ENCODE measurements around the gene CHDH.

The CHDH gene

DNA sequence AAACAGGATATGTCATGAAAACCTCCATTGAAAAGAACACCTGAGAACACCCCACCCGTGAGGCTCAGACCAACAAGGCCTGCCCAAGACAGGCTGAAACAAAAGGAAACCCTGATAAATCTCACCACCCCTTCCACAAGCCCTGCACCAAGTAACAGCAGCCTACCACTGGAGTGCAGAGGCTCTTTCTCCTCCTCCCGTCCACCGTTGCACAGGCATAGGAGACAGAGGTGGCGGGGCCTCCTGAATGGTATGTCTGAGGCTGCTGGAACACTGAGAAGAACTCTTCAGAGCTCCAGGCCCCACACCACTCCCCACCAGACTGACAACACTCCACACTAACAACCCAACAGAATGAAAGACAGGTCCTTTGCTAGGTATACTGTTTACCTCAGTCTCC lies 21.4 kb downstream of the CHDH start:
- no peak for DNase-seq (ENCODE audit: low read depth in 2 of 2)

DNA sequence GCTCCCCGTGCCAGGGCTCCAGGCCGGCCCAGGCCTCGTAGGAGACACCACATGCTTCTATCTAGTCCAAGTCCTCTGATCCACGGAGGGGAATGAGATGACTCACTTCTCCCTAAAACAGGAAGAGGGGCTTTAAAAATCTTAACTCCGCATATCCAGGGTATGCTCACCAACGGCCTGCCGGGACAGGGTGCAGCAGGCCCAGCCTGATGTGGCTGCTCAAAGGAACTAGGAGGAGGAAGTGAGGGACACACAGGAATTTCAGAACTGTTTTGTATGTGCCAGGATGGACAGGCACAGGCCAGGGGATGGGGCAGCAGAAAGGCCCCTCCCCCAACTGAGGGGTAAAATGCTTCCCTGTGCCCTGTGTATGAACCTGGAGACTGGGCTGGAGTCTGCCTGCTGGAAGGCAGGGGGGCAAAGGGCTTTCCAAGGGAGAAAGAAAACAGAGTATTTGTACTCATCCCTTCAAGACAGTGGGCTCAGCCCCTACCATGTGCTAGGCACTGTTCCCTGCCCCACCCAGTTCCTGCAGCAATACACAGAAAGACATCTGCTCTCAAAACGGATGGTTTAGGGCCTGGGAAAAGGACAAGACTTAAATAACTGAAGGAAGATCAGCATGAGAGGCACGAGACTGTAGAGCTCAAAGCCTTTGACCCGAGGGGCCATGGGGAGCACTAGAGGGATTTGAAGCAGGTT lies 22.1 kb downstream of the CHDH start:
- DNase-seq (ENCODE audit: low read depth in 2 of 2): no peak

DNA sequence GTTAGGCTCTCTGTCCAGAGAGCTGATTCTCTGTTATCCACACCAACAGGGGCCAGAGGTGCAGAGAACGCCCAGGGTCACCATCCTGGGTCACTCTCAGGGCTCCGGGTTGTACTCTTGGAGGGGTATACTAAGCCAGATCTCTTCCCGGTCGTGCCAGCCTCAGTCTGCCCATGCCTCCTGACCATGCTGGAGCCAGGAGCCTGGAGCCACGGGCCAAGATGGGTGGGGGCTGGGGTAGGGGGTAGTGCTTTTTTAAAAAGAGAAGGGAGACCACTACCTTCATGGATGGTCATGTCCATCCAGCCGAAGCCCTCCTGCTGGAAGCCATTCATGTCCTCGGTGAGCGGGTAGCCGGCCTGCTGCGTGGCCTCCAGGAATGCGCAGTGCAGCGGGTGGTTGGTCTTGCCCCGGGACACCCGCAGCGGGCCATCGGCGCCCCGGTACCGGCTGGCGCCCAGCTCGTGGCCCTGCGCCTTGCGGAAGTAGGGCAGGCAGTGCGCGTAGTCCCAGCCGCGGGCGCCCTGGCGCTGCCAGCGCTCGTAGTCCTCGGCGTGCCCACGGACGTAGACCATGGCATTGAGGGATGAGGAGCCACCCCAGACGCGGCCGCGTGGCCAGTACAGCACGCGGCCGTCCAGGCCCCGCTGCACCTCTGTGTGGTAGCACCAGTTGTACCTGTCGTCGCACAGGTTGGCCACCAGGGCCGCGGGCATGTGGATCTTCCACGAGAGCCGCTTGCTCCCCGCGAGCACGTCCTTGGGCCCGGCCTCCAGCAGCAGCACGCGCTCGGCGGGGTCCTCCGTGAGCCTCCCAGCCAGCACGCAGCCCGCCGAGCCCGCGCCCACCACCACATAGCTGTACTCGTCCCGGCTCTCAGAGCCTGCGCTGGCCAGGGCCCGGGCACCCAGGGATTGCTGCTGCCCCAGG lies 22.9 kb downstream of the CHDH start:
- DNase-seq (ENCODE audit: low read depth in 2 of 2): no peak

DNA sequence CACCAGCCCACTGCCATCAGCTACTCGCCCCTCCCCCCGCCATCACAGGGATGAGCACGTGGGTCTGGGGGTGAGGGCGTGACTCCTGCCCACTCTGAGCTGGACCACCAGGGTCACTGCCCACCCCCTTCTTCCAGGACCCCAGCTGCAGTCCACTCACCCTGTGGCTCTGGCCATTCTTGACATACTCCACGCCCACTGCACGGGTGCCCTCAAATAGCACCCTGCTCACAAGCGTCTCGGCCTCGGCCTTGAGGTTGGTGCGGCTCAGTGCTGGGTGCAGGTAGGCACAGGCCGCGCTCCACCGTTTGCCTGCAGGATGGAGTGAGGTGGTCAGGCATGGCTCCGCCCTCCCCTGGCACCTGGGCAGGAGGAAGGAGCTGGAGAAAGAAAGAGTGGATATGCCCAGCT lies 23.9 kb downstream of the CHDH start:
- DNase-seq (ENCODE audit: low read depth in 2 of 2): no peak

DNA sequence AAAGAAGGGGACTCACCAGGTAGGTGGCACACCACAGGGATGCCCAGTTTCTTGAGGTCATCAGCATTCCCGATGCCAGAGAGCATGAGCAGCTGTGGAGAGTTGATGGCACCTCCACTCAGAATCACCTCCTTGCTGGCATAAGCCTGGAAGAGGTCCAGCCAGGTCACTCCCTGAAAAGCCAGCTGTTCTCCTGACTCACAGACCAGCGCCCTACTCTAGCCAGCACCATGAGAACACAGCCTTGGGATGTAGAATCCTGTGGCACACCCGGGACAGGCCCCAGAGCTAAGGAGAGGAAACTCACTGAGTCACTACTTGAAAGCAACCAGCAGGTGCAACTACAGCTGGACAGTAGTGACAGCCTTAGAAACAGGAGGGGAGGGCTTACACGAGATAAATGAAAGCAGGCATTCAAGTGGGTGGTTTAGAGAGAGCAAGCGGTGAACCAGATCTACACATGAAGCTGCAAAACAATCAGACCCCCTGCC lies 24.5 kb downstream of the CHDH start:
- DNase-seq (ENCODE audit: low read depth in 2 of 2): no peak

DNA sequence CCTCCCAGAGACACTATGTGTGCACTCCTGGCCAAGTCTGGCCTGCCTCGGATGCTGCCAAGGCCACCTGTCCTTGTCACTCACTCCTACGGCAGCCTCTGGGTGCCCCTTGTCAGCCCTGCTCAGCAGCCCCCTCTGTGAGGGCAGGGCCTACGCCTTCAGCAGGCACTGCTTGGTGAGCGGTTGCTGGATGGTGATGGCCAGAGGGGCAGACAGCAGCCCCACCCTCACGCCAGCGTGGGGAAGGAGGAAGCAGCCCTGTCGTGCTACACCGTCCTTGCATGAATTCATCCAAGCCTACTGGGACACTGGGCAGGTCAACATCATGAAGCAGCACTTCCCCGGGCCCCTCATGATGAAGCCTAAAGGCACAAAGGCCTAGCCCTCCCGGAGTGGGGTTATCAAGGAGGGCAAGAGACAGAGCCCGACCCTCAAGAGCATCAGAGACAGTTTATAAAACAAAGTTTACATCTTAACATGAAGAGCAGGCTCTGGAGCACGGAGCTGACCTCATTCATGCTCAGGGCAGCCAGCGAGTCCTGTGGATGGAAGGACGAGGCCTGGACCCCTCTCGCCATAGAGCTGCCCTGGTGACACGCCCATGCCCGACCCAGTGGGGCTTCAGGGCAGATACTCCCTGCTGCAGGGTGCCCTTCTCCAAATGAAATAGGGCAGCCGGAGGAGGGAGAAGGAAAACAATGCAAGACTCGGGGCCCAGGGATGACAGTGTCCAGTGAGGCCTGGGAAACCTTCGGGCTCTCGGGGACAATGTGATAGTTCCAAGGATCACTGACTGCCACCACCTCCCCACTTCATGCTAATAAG lies 25.3 kb downstream of the CHDH start:
- DNase-seq (ENCODE audit: low read depth in 2 of 2): no peak

DNA sequence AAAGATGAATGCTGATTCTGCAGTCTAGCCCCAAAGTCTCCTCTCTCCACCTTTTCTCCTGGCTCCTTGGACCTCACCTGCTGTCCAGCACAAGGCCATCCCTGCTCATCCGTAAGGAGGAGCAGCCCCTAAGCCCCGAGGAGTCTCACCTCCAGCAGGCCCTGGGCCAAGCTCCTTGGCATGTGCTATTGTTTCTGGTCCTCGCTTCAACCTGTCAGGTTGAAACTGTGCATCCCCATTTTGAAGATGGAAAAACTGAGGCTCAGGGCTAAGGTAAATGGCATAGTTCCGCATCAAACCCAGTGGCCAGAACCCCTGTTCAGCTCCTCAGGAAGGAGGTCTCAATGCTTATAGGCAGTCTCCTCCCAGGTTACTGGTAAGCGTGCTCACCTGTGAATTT lies 26.1 kb downstream of the CHDH start:
- DNase-seq (ENCODE audit: low read depth in 2 of 2): no peak

DNA sequence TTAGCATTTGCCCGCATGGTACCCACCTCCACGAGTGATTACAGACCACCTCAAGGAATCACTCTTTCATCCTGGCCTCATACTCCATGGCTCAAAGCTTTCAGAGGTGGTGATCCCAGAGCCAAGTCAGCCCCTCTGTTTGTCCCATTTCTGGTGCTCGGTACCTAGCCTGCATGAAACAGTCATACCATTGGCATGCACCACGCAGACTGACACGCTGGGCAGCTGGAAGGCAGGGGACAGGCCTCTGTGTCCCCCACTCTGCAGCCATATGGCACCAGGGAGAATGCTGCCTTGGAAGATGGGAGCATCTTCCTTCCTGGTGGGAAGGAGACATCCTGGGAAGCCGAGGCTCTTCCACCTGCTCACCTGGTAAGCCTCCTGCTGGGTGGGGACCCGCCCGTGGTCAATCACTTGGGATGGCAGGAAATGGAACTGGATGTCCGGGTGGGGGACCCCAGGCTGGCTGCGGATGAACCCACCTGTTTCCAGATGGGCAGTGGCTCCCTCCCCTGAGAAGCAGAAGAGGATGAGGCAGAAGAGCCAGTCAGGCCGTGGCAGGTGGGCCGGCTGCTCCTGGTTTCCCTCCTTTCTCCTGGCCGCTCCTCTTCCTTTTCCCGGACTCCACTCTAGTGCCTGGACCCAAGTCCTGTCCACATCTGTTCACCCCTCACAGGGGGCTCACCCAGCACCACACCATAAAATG lies 26.9 kb downstream of the CHDH start:
- no peak for DNase-seq (ENCODE audit: low read depth in 2 of 2)

DNA sequence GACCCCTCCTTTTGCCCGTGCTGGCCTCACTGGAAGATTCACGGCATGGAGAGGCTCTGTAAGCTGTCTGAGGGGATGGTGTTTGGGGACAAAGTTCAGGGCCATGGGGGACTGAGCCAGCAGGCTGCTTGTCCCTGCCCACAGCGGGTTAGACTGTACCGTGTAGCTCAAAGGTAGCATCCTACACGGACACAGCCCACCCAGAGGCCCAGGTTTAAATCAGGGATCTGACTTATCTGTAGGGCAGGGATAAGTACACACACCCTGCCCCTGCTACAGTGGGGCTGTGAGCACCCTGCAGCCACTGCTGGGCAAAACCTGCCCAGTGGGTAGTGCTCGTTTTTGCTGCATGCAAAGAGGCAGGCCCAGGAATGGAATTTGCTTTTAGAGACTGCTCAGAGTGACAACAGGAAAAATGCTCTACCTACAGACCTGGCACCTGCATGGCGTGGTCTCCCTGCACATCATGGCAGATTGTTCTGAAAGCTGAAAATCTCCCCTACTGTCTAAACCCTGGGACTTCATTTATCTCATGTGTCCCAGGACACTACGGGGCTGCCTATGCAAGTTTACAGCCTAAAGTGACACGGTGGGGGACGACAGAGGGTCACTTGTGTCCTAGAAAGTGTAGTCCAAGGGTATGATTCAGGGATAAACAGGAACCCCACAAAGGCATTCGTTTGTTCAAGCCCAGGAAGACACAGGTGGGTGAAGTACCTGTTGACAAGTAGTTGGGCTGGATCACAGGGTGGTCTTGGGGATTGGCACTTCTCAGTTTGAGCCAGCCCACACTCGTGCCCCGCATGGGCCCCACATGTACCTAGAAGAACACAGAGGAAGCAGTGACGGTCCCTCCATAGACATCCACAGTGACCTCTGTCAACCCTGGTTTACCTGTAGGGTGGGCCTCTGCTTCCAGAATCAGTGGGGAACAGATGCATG lies 27.7 kb downstream of the CHDH start:
- DNase-seq (ENCODE audit: low read depth in 2 of 2): no peak

DNA sequence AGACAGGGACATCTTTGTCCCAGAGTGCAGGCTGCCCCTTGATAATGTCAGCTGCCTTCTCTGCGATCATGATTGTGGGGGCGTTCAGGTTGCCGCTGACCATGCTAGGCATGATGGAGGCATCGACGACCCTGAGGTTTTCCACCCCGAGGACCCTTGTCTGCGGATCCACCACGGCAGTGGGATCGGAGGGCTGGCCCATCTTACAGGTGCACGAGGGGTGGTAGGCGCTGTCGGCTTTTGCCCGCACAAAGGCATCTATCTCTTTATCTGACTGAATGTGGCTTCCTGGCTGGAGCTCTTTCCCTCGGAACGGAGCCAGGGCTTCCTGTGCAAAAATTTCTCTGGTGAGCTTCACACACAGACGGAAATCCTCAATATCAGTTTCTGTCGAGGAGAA lies 28.4 kb downstream of the CHDH start:
- no peak for DNase-seq (ENCODE audit: low read depth in 2 of 2)

DNA sequence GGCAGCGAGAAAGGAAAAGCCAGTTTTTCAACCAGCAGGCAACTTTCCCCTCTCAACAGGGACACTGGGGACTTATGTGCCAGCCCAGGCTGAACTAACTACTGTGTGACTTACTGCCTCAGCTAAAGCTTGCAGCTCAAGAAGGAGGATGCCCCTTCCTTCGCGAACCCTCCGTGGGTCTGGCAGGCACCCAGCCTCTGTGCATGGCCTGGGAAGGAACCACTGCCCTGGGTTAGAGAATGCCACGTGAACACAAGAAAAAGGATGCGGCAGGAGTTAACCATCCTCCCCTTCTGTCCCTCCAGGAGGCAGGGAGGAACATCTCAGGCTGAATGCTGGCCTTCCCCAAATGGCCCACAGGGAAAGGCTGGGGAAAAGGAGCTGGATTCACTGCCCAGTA lies 29.0 kb downstream of the CHDH start:
- no peak for DNase-seq (ENCODE audit: low read depth in 2 of 2)

DNA sequence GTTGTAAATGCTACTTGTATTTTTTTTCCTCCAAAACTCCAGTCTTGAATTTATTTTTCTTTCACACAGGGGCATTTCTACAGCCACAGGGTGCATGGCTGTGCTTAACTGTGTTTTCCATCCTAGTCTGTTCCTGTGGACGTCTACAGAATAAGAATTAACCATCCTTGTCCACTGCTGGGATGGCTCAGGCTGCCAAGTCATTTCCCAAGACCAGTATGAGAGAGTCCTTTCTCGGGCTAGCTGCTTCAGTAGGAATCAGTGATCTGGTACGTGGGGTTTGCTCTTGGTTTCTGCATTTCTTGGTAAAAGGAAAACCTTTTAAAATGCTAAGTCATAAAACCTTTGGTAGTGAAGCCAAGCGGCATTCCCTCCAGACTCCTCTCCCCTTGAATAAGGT lies 29.8 kb downstream of the CHDH start:
- no peak for DNase-seq (ENCODE audit: low read depth in 2 of 2)

DNA sequence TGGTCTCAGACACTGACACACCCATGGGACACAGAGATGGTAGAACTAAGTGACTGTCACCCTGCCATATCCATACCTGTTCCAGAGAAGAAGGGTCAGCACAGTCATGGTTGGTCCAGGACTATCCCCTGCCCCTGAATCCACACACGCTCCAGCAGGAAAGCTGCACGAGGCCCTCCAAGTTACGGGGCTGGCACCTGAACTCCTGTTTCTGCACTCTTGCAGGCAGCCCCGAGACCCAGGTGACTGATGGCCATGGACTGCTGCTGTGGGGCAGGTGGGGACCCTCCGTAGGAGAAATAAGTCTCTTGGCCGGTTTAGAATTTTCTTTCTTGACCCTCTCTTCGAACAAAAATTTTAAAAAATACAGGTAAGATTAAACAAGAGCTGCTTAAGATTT lies 30.6 kb downstream of the CHDH start:
- DNase-seq (ENCODE audit: low read depth in 2 of 2): no peak

DNA sequence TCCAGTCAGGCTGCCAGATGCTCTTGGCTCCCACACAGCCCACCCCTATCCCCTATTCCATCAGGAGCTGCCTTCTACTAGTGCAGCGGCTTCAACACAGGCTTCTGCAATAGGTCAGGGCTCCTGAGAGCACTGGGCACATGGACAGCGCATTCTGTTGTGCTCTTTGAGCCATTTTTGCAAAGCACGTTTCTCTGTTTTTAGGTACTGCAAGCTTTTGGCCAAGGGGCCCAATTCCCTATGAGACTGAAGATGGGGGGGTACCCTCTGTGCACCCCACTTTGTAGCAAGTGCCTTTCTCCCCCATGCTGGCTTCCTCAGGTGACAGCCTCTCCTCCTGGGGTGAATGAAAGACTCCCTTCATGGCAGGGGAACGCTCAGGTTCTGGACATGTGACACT lies 31.2 kb downstream of the CHDH start:
- no peak for DNase-seq (ENCODE audit: low read depth in 2 of 2)

DNA sequence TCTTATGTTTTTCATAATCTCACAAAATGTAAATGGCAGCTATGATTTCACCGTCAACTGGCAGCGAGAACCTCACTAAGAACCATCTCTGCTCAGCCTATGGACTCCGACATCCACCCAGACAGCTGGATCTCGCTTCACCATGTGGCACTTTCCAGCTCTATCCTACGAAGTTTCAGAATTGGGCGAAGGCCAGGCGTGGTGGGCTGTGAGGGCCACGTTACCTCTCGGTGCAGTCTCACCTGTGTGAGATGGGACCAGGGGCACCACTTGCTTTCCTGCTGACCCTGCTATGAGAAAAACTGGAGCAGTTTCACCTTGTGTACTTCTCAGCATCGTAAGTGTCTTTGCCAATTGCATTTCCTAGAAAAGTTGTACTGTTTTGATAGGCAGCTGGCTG lies 32.3 kb downstream of the CHDH start:
- no peak for DNase-seq (ENCODE audit: low read depth in 2 of 2)

DNA sequence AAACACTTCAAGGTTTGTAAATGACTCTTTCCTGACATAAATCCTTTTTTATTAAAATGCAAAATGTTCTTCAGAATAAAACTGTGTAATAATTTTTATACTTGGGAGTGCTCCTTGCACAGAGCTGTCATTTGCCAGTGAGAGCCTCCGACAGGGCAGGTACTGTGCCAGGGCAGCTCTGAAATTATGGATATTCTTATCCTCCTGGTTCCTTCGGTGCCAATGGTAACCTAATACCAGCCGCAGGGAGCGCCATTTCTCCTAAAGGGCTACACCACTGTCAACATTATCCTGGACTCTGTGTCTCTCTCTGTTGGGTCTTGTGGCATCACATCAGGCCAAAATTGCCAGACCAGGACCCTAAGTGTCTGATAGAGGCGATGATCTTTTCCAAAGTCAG lies 33.0 kb downstream of the CHDH start:
- no peak for DNase-seq (ENCODE audit: low read depth in 2 of 2)

DNA sequence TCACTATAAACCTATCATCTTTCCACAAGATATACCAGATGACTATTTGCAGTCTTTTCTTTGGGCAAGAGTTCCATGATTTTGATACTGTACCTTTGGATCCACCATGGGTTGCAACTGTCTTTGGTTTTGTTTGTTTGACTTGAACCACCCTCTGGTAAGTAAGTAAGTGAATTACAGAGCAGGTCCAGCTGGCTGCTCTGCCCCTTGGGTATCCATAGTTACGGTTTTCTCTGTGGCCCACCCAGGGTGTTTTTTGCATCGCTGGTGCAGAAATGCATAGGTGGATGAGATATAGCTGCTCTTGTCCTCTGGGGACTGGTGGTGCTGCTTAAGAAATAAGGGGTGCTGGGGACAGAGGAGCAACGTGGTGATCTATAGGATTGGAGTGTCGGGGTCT lies 33.8 kb downstream of the CHDH start:
- no peak for DNase-seq (ENCODE audit: low read depth in 2 of 2)

DNA sequence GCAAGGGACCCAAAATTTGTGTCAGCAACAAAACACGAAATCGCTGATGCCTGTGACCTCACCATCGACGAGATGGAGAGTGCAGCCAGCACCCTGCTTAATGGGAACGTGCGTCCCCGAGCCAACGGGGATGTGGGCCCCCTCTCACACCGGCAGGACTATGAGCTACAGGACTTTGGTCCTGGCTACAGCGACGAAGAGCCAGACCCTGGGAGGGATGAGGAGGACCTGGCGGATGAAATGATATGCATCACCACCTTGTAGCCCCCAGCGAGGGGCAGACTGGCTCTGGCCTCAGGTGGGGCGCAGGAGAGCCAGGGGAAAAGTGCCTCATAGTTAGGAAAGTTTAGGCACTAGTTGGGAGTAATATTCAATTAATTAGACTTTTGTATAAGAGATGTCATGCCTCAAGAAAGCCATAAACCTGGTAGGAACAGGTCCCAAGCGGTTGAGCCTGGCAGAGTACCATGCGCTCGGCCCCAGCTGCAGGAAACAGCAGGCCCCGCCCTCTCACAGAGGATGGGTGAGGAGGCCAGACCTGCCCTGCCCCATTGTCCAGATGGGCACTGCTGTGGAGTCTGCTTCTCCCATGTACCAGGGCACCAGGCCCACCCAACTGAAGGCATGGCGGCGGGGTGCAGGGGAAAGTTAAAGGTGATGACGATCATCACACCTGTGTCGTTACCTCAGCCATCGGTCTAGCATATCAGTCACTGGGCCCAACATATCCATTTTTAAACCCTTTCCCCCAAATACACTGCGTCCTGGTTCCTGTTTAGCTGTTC lies 34.9 kb downstream of the CHDH start:
- no peak for DNase-seq (ENCODE audit: low read depth in 2 of 2)

DNA sequence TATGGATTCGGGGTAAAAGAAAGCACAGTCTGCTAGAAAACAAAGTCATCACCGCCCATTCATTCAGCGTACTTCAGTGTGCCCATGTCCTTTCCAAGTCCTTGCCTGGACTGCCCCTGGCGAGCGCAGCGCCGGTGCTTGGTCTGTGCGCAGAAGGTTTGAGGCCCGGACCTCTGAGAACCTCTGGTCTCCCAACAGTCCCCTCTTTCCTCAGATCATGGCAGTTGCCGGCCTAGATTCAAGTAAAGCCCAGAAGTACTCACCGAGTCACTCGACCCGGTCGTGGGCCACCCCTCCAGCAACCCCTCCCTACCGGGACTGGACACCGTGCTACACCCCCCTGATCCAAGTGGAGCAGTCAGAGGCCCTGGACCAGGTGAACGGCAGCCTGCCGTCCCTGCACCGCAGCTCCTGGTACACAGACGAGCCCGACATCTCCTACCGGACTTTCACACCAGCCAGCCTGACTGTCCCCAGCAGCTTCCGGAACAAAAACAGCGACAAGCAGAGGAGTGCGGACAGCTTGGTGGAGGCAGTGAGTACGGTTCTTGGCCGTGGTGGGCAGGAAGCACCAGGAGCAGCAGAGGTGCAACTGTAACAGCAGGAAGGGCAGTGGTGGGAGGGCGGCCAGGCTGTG lies 36.3 kb downstream of the CHDH start:
- DNase-seq (ENCODE audit: low read depth in 2 of 2): no peak

All from fibroblast of skin of left biceps (primary cell).